Measurements from ENCODE around the gene TRIM43.
"Not testable (repeated sequence)": the region's sequence is repeated elsewhere in the genome, so short reads cannot be mapped to it uniquely, and the experiment has no call there.

GRCh38 chr2:95613048-95613447, 21.2 kb downstream of the TRIM43 start:
- TF ChIP-seq, protein P1, sequence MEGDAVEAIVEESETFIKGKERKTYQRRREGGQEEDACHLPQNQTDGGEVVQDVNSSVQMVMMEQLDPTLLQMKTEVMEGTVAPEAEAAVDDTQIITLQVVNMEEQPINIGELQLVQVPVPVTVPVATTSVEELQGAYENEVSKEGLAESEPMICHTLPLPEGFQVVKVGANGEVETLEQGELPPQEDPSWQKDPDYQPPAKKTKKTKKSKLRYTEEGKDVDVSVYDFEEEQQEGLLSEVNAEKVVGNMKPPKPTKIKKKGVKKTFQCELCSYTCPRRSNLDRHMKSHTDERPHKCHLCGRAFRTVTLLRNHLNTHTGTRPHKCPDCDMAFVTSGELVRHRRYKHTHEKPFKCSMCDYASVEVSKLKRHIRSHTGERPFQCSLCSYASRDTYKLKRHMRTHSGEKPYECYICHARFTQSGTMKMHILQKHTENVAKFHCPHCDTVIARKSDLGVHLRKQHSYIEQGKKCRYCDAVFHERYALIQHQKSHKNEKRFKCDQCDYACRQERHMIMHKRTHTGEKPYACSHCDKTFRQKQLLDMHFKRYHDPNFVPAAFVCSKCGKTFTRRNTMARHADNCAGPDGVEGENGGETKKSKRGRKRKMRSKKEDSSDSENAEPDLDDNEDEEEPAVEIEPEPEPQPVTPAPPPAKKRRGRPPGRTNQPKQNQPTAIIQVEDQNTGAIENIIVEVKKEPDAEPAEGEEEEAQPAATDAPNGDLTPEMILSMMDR (IDR thresholded peaks at IDR 0.05): not testable (repeated sequence)
- TF ChIP-seq POLR2A (IDR thresholded peaks at IDR 0.05): not testable (repeated sequence)

Measured in sigmoid colon (tissue), 3 donors.